K562 (cell line): ENCODE results near the gene CNKSR3. TPM values are rescaled to one million over a fixed set of nuclear protein-coding genes. Genes with fewer than 3 reads are reported as not detected.

Source experiments
- ATAC-seq: fragments of 200-7000 bp; cut with Tn5 transposase; 3 replicates; pipeline ENCODE4 v1.9.1; 2020; ENCODE audit warnings: moderate library complexity
- BruUV-seq: library from RNA; stranded (reverse); fragments of 400-500 nt; replicated peaks from 2 replicates; lab custom pipeline; 2021; lab: Mats Ljungman, UMichigan
- CTCF ChIA-PET: fragments of 300-600 bp; formaldehyde crosslinking; extraction: SDS; loops from one replicate; lab custom pipeline; 2021; ENCODE audit warnings: low intra/inter-chr PET ratio; lab: Yijun Ruan, JAX
- POLR2A ChIA-PET: fragments of 300-600, 350-650 bp; sonication (Branson Sonifier 250); formaldehyde crosslinking; extraction: SDS; loops from one replicate; lab custom pipeline; 2021; ENCODE audit warnings: antibody characterized with exemption, inconsistent platforms; lab: Yijun Ruan, JAX
- DNase-seq, 4 experiments: peaks; one replicate each; pipeline versions ENCODE4 v3.0.0 to v3.0.0-alpha.2; 2011 to 2018; ENCODE audit warnings: low spot score in 3 of 4, mixed read lengths in 3 of 4; ENCODE audit errors: extremely low read depth in 1 of 4
- FAIRE-seq: peaks from 2 replicates; lab custom pipeline; 2011; peaks lifted over from hg19 to GRCh38; lab: Jason Lieb, UNC
- H2AFZ ChIP-seq: 2 replicates; pipeline ENCODE4 v1.6.0; 2011; ENCODE audit warnings: low read depth, low read length, control low read depth, inconsistent platforms
- H3K27ac ChIP-seq: fragments of 200-600 bp; 3 replicates; pipeline ENCODE4 v1.8.0; 2011; ENCODE audit warnings: low read depth, mild to moderate bottlenecking, control low read depth, inconsistent platforms, low read length, moderate library complexity, mixed read lengths; ENCODE audit errors: extremely low read depth
- H3K27me3 ChIP-seq, 2 experiments: fragments of 300-600 bp in 1 of 2; 2 replicates in 1 of 2; 3 replicates in 1 of 2; pipeline versions ENCODE4 v1.6.0 to v1.8.0; 2011; ENCODE audit warnings: inconsistent platforms in 2 of 2, low read length in 2 of 2, mild to moderate bottlenecking in 1 of 2, mixed read lengths in 1 of 2, moderate library complexity in 1 of 2; ENCODE audit not compliant: control insufficient read depth in 2 of 2, insufficient read depth in 2 of 2
- H3K36me3 ChIP-seq: fragments of 300-600 bp; 3 replicates; pipeline ENCODE4 v1.8.0; 2011; ENCODE audit warnings: mild to moderate bottlenecking, low read length, inconsistent platforms; ENCODE audit not compliant: control insufficient read depth, insufficient read depth
- H3K4me1 ChIP-seq, 2 experiments: fragments of 200-600 bp in 1 of 2; replicated peaks in 1 of 2; 2 replicates in 1 of 2; 3 replicates in 1 of 2; pipeline versions ENCODE4 v1.5.1 to v1.8.0; 2011; ENCODE audit warnings: inconsistent platforms in 2 of 2, low read length in 2 of 2, mild to moderate bottlenecking in 1 of 2, mixed read lengths in 1 of 2, moderate library complexity in 1 of 2; ENCODE audit not compliant: control insufficient read depth in 2 of 2, insufficient read depth in 2 of 2
- H3K4me2 ChIP-seq: 2 replicates; pipeline ENCODE4 v1.6.1; 2011; ENCODE audit warnings: low read length, control low read depth, inconsistent platforms, mixed read lengths; ENCODE audit not compliant: insufficient read depth
- H3K4me3 ChIP-seq: fragments of 200-600 bp; sonication (generic), shearing (Covaris generic); 2 replicates; pipeline ENCODE4 v1.5.1; 2016; ENCODE audit warnings: control low read depth, inconsistent platforms
- H3K79me2 ChIP-seq: fragments of 200-600 bp; 3 replicates; pipeline ENCODE4 v1.8.0; 2011; ENCODE audit warnings: low read length, inconsistent platforms; ENCODE audit not compliant: control insufficient read depth, insufficient read depth
- H3K9ac ChIP-seq, 2 experiments: 2 replicates each; pipeline versions ENCODE4 v1.6.0 to v1.6.1; 2011; ENCODE audit warnings: low read depth in 2 of 2, low read length in 2 of 2, control low read depth in 1 of 2, inconsistent platforms in 1 of 2, mild to moderate bottlenecking in 1 of 2, mixed read lengths in 1 of 2; ENCODE audit not compliant: insufficient read depth in 1 of 2
- H3K9me1 ChIP-seq: one replicate; pipeline ENCODE4 v1.6.0; 2011; ENCODE audit warnings: inconsistent platforms, mild to moderate bottlenecking, low read length, moderate library complexity; ENCODE audit not compliant: control insufficient read depth, insufficient read depth
- H3K9me3 ChIP-seq: replicated peaks from 2 replicates; pipeline ENCODE4 v1.5.1; 2011; ENCODE audit warnings: low read depth, low read length, inconsistent platforms; ENCODE audit not compliant: control insufficient read depth, insufficient read depth
- H4K20me1 ChIP-seq: replicated peaks from 2 replicates; pipeline ENCODE4 v1.6.1; 2011; ENCODE audit warnings: low read length, inconsistent platforms, mixed read lengths; ENCODE audit not compliant: control insufficient read depth, insufficient read depth
- ARID2 ChIP-seq: fragments of 450-650 bp; IDR thresholded peaks from 2 replicates; pipeline ENCODE4 v1.6.1; 2017; ENCODE audit warnings: antibody characterized with exemption, mild to moderate bottlenecking
- BDP1 ChIP-seq: IDR thresholded peaks from 3 replicates; pipeline ENCODE4 v1.6.1; 2011; ENCODE audit not compliant: insufficient read length, insufficient read depth
- GATA2 ChIP-seq: sonication (generic); formaldehyde crosslinking; IDR thresholded peaks from 2 replicates; pipeline ENCODE4 v1.4.0; 2020; ENCODE audit warnings: mild to moderate bottlenecking, missing genetic modification reagents
- GATAD2B ChIP-seq: fragments of 450-650 bp; IDR thresholded peaks from 2 replicates; pipeline ENCODE4 v1.6.1; 2017; ENCODE audit warnings: mild to moderate bottlenecking, borderline replicate concordance
- GTF2F1 ChIP-seq: IDR thresholded peaks from 2 replicates; pipeline ENCODE4 v1.6.1; 2011; ENCODE audit warnings: low read depth, low read length, improper control_type of control experiment
- HEY1 ChIP-seq: fragments of 250-450 bp; sonication (Bioruptor Pico); IDR thresholded peaks from 2 replicates; pipeline ENCODE4 v1.5.0; 2020; ENCODE audit warnings: mild to moderate bottlenecking, moderate library complexity, borderline replicate concordance
- HMGXB4 ChIP-seq: sonication (generic); formaldehyde crosslinking; IDR thresholded peaks from 2 replicates; pipeline ENCODE4 v1.8.1; 2023; ENCODE audit warnings: mild to moderate bottlenecking, missing genetic modification reagents
- HOMEZ ChIP-seq: fragments of 250-450 bp; sonication (Bioruptor Pico); IDR thresholded peaks from 2 replicates; pipeline ENCODE4 v1.4.0; 2020; ENCODE audit warnings: mild to moderate bottlenecking, moderate library complexity
- KLF1 ChIP-seq: fragments of 450-650 bp; IDR thresholded peaks from 2 replicates; pipeline ENCODE4 v1.6.1; 2016; ENCODE audit warnings: missing genetic modification characterization, missing compliant biosample characterization
- NUFIP1 ChIP-seq: fragments of 450-650 bp; IDR thresholded peaks from 2 replicates; pipeline ENCODE4 v1.6.1; 2018; ENCODE audit not compliant: partially characterized antibody
- PKNOX1 ChIP-seq: fragments of 450-650 bp; IDR thresholded peaks from 2 replicates; pipeline ENCODE4 v1.6.1; 2016
- SLC30A9 ChIP-seq: fragments of 250-450 bp; sonication (Bioruptor Pico); IDR thresholded peaks from 2 replicates; pipeline ENCODE4 v1.8.0; 2022; ENCODE audit warnings: mild to moderate bottlenecking, moderate library complexity
- STAT5A ChIP-seq: IDR thresholded peaks from 2 replicates; pipeline ENCODE4 v1.6.1; 2012; ENCODE audit warnings: low read length, inconsistent platforms, borderline replicate concordance
- ZBTB12 ChIP-seq: fragments of 250-450 bp; sonication (Bioruptor Pico); IDR thresholded peaks from 2 replicates; pipeline ENCODE4 v1.4.0; 2020
- ZBTB49 ChIP-seq: sonication (generic); formaldehyde crosslinking; IDR thresholded peaks from 2 replicates; pipeline ENCODE4 v1.8.0; 2022; ENCODE audit warnings: missing genetic modification reagents, mild to moderate bottlenecking, borderline replicate concordance
- WGBS: fragments of 100-300 bp; shearing (Covaris generic); methylation state at CpG from one replicate; pipeline ENCODE4 v1.1.6; 2016; ENCODE audit warnings: low coverage, mixed read lengths; ENCODE audit not compliant: insufficient coverage; ENCODE audit errors: missing lambda C conversion rate; 5-methylcytosine and 5-hydroxymethylcytosine counted together
- in situ Hi-C: fragments of 300-500 bp; cut with MboI; formaldehyde crosslinking; loops from 4 replicates; pipeline ENCODE4 v1.15.0; 2018; ENCODE audit warnings: inconsistent platforms, mixed read lengths
- intact Hi-C: fragments of 100-400 bp; cut with micrococcal nuclease; formaldehyde crosslinking; loops from 2 replicates; pipeline ENCODE4 v1.14.2; 2022
- polyA plus RNA-seq, 8 experiments: library from polyadenylated mRNA; depleted of rRNA in 4 of 8; stranded (reverse) in 5 of 8; unstranded in 3 of 8; fragments of >200 nt; fragmentation: Nextera tagmentation in 2 of 8; fragmentation: Illumina TruSeq in 1 of 8; extraction: Ambion mirVana in 2 of 8; extraction: Trizol in 1 of 8; gene quantifications; 2 replicates each; pipeline versions ENCODE4 v1.2.1 to v1.2.3, GENCODE V29; 2011 to 2014; ENCODE audit warnings: inconsistent platforms in 1 of 8, missing spikeins in 1 of 8
- total RNA-seq, 7 experiments: library from RNA; depleted of rRNA in 6 of 7; stranded (reverse); fragments of >200 nt in 6 of 7; fragmentation: Illumina TruSeq in 2 of 7; extraction: Trizol in 2 of 7; gene quantifications; 2 replicates each; pipeline versions ENCODE4 v1.2.1 to v1.2.3, GENCODE V29; 2011 to 2021; ENCODE audit warnings: low replicate concordance in 1 of 7

CNKSR3 gene
- total and polyA plus RNA-seq, 9 of the 15 experiments (the other 6 are each of a cell fraction or from before 2014, with no cell fraction given) = 4.5 to 29.6 (median 9.5) TPM

- TF ChIP-seq ARID2 (no peak), GTF2F1 (no peak), STAT5A (no peak), NUFIP1 (no peak)
These were observed 115.2 kb downstream of the CNKSR3 start (continued) for GRCh38 chr6:154395316-154395715.

- Histone ChIP-seq H3K9ac (no peak overlapping the region), H2AFZ (no peak overlapping the region), H3K79me2 (no peaks in the 10 kb centered on the region), H3K27me3 (no peaks in the 10 kb centered on the region), H3K4me2 (no peak overlapping the region), H3K9me1 (no peaks in the 10 kb centered on the region), H3K36me3 (peaks cover under 1% of the 10 kb centered on the region; the same call in 1 of the 3 replicates), H4K20me1 (no peaks in the 10 kb centered on the region), H3K4me1 (no peaks in the 10 kb centered on the region; a peak in 1 of 5 replicates), H3K27ac (no peak overlapping the region), H3K9me3 (no peaks in the 10 kb centered on the region), H3K4me3 (no peak overlapping the region)
- POLR2A ChIA-PET = interaction anchor here (1.2 kb wide), 1 partner anchor 9 kb away, joined by 4 read pairs; no protein-coding TSS in a partner anchor
- CTCF ChIA-PET = no interaction called here
- in situ Hi-C loops (no loop called here), intact Hi-C loops (no loop called here)
- no TSS peak for BruUV-seq
- no peak for ATAC-seq
- DNase-seq = no peak
- FAIRE-seq = no peak
- WGBS = 69% methylated on average over 3 of the region's 3 CpGs
- TF ChIP-seq SLC30A9 (CRISPR knock-in tag) = no peak
- TF ChIP-seq HOMEZ = no peak
- no peak for TF ChIP-seq HEY1 (CRISPR knock-in tag)
- TF ChIP-seq HMGXB4 (CRISPR knock-in tag) = no peak
- TF ChIP-seq GATAD2B = no peak
- TF ChIP-seq ZBTB49 = no peak
- TF ChIP-seq KLF1 (tag) = no peak
- TF ChIP-seq GATA2 (CRISPR knock-in tag) = no peak
- TF ChIP-seq PKNOX1 = no peak
- TF ChIP-seq BDP1 = no peak
- no peak for TF ChIP-seq ZBTB12 (CRISPR knock-in tag)
These were observed 115.9 kb downstream of the CNKSR3 start for GRCh38 chr6:154394571-154394970.
